OCI-LY7 (cell line): Measurements from ENCODE around the gene CLCF1. TPM values are rescaled to one million over a fixed set of nuclear protein-coding genes. Genes with fewer than 3 reads are reported as not detected.

Source experiments
- BruUV-seq: library from RNA; stranded (reverse); fragments of 400-500 nt; replicated peaks from 2 replicates; lab custom pipeline; 2021; lab: Mats Ljungman, UMichigan
- CTCF ChIA-PET: fragments of 300-600 bp; sonication (Branson Sonifier 250); formaldehyde crosslinking; loops from one replicate; lab custom pipeline; 2022; ENCODE audit warnings: antibody characterized with exemption; ENCODE audit not compliant: unreplicated experiment; lab: Charles Lee
- POLR2A ChIA-PET: fragments of 300-600 bp; sonication (Branson Sonifier 250); formaldehyde crosslinking; loops from one replicate; lab custom pipeline; 2022; ENCODE audit warnings: antibody characterized with exemption; lab: Charles Lee
- DNase-seq: peaks from one replicate; pipeline ENCODE4 v3.0.0-alpha.2; 2015; ENCODE audit warnings: low spot score
- H2AFZ ChIP-seq: fragments of 200-600 bp; sonication (generic), shearing (Covaris generic); 2 replicates; pipeline ENCODE4 v1.6.1; 2014; ENCODE audit warnings: mild to moderate bottlenecking, antibody characterized with exemption, low read length, moderate library complexity
- H3K27ac ChIP-seq: fragments of 200-600 bp; sonication (generic); 2 replicates; pipeline ENCODE4 v1.5.1; 2014; ENCODE audit warnings: mixed run types, low read depth, mild to moderate bottlenecking, moderate library complexity, low read length, inconsistent platforms; ENCODE audit not compliant: poor library complexity, severe bottlenecking
- H3K36me3 ChIP-seq: fragments of 200-600 bp; sonication (generic); 2 replicates; pipeline ENCODE4 v1.6.1; 2014; ENCODE audit warnings: mild to moderate bottlenecking, antibody characterized with exemption, low read length, moderate library complexity, mixed read lengths; ENCODE audit not compliant: insufficient read depth
- H3K4me1 ChIP-seq: fragments of 200-600 bp; sonication (generic); 2 replicates; pipeline ENCODE4 v1.5.1; 2014; ENCODE audit warnings: mild to moderate bottlenecking, low read length; ENCODE audit not compliant: insufficient read depth, poor library complexity, severe bottlenecking
- H3K4me2 ChIP-seq: fragments of 200-600 bp; sonication (generic); 2 replicates; pipeline ENCODE4 v1.6.1; 2014; ENCODE audit warnings: mild to moderate bottlenecking, low read length
- H3K4me3 ChIP-seq: fragments of 200-600 bp; sonication (generic); 2 replicates; pipeline ENCODE4 v1.5.1; 2014; ENCODE audit warnings: mild to moderate bottlenecking, low read depth, low read length; ENCODE audit not compliant: poor library complexity, severe bottlenecking
- H3K79me2 ChIP-seq: fragments of 200-600 bp; sonication (generic); 2 replicates; pipeline ENCODE4 v1.6.1; 2016; ENCODE audit warnings: low read depth, mild to moderate bottlenecking, low read length, moderate library complexity, mixed read lengths; ENCODE audit not compliant: insufficient read depth
- H3K9me2 ChIP-seq: fragments of 200-600 bp; sonication (generic); 2 replicates; pipeline ENCODE4 v1.6.1; 2016; ENCODE audit warnings: mild to moderate bottlenecking, low read length, mixed read lengths; ENCODE audit not compliant: insufficient read depth
- H3K9me3 ChIP-seq: fragments of 200-600 bp; sonication (generic); 2 replicates; pipeline ENCODE4 v1.6.1; 2014; ENCODE audit warnings: mild to moderate bottlenecking, mixed run types, low read length, mixed read lengths
- H4K20me1 ChIP-seq: fragments of 200-600 bp; sonication (generic); 2 replicates; pipeline ENCODE4 v1.6.1; 2014; ENCODE audit warnings: mild to moderate bottlenecking, antibody characterized with exemption, low read length, moderate library complexity, mixed read lengths; ENCODE audit not compliant: insufficient read depth
- CTCF ChIP-seq: fragments of 200-600 bp; sonication (generic); conservative IDR thresholded peaks from 2 replicates; pipeline ENCODE4 v1.5.1; 2014; ENCODE audit warnings: mild to moderate bottlenecking, antibody characterized with exemption, low read length, moderate library complexity, mixed read lengths
- EZH2phosphoT487 ChIP-seq: fragments of 200-600 bp; sonication (generic); IDR thresholded peaks from 2 replicates; pipeline ENCODE4 v1.6.1; 2018; ENCODE audit warnings: low read depth, borderline replicate concordance, mild to moderate bottlenecking, mixed run types, antibody characterized with exemption, low read length, moderate library complexity, mixed read lengths
- intact Hi-C: fragments of 100-400 bp; cut with micrococcal nuclease; formaldehyde crosslinking; loops from one replicate; pipeline ENCODE4 v1.10.0; 2022; ENCODE audit not compliant: unreplicated experiment
- total RNA-seq, 2 experiments: library from RNA; depleted of rRNA in 1 of 2; stranded (reverse); fragments of >200 nt in 1 of 2; shearing (Covaris generic) in 1 of 2; gene quantifications; 2 replicates each; pipeline ENCODE4 v1.2.3, GENCODE V29; 2014 to 2022

CLCF1 gene
- total RNA-seq, 2 experiments from 2014 or later: 0.34 to 0.35 TPM

GRCh38 chr11:67345247-67345919, 28.0 kb downstream of the CLCF1 start:
- Histone ChIP-seq H3K4me1 (peaks cover 47% of the 10 kb centered on the region), H3K9me2 (no peaks in the 10 kb centered on the region), H3K79me2 (no peaks in the 10 kb centered on the region), H2AFZ (peak overlapping the region; percentile 1; the same call in 1 of the 2 replicates), H3K9me3 (no peaks in the 10 kb centered on the region), H3K36me3 (no peaks in the 10 kb centered on the region), H3K4me2 (no peak overlapping the region), H3K27ac (no peak overlapping the region), H3K4me3 (no peak overlapping the region), H4K20me1 (no peaks in the 10 kb centered on the region)
- intact Hi-C loops: no loop called here
- ChIA-PET CTCF (interaction anchor here (1.1 to 2.0 kb wide), 7 partner anchors 9 to 36 kb away, joined by 3 to 11 read pairs (median 4); no protein-coding TSS in a partner anchor), POLR2A (interaction anchor here (0.5 to 3.0 kb wide), 4 partner anchors 12 to 329 kb away, joined by 3 to 21 read pairs (median 4); no protein-coding TSS in a partner anchor)
- no peak for DNase-seq
- TF ChIP-seq CTCF (no peak), EZH2phosphoT487 (no peak)
- BruUV-seq: no TSS peak

- Histone ChIP-seq H3K4me1 (peaks cover 36% of the 10 kb centered on the region), H4K20me1 (no peaks in the 10 kb centered on the region), H3K4me2 (no peak overlapping the region), H3K27ac (no peak overlapping the region), H3K9me3 (no peaks in the 10 kb centered on the region), H3K36me3 (no peaks in the 10 kb centered on the region), H3K4me3 (no peak overlapping the region), H3K79me2 (no peaks in the 10 kb centered on the region), H3K9me2 (no peaks in the 10 kb centered on the region), H2AFZ (no peak overlapping the region)
- POLR2A ChIA-PET: interaction anchor here (0.7 to 3.0 kb wide), 3 partner anchors 9 to 37 kb away, joined by 3 to 21 read pairs (median 14); partner anchors contain the start of gene POLD4
- DNase-seq: peak; percentile 48
- CTCF ChIA-PET: interaction anchor here (2.0 kb wide), 1 partner anchor 11 kb away, joined by 11 read pairs; no protein-coding TSS in a partner anchor
- no peak for TF ChIP-seq CTCF
- TF ChIP-seq EZH2phosphoT487: no peak
- intact Hi-C loops: no loop called here
- BruUV-seq: no TSS peak
Measured at GRCh38 chr11:67344264-67344663, 29.1 kb downstream of the CLCF1 start.

DNA sequence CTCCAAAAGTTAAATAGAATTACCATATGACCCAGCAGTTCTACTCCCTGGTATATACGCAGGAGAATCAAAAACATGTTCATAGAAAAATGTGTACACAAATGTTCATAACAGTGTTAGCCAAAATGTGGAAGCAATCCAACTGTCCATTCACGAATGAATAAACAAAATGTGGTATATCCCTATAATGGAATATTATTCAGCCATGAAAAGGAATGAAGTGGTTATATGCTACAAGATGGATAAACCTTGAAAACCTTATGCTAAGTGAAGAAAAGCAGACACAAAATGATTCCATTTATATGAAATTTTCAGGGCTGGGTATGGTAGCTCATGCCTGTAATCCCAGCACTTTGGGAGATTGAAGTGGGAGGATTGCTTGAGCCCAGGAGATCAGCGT, 36.1 kb downstream of the CLCF1 start:
- H4K20me1 ChIP-seq: no peaks in the 10 kb centered on the region
- no peaks in the 10 kb centered on the region for H3K9me3 ChIP-seq
- H3K36me3 ChIP-seq: no peaks in the 10 kb centered on the region
- no peak overlapping the region for H3K27ac ChIP-seq
- no peaks in the 10 kb centered on the region for H3K79me2 ChIP-seq
- no peak for DNase-seq
- POLR2A ChIA-PET: no interaction called here
- no peak overlapping the region for H2AFZ ChIP-seq
- intact Hi-C loops: no loop called here
- H3K4me1 ChIP-seq: no peaks in the 10 kb centered on the region
- H3K9me2 ChIP-seq: no peaks in the 10 kb centered on the region
- no peak overlapping the region for H3K4me2 ChIP-seq
- TF ChIP-seq CTCF (no peak), EZH2phosphoT487 (no peak)
- no peak overlapping the region for H3K4me3 ChIP-seq
- no TSS peak for BruUV-seq
- CTCF ChIA-PET: no interaction called here
